Testis (tissue), 3 donors: ENCODE measurements around the gene SEC61A2. TPM values are rescaled to one million over a fixed set of nuclear protein-coding genes. Genes with fewer than 3 reads are reported as not detected.

Experiments
- DNase-seq: peaks from one replicate; pipeline ENCODE4 v3.0.0-alpha.2; 2019
- H3K27ac ChIP-seq, 2 donors: fragments of 200-600 bp; sonication (generic); one replicate each; pipeline ENCODE4 v1.5.1; 2019
- H3K27me3 ChIP-seq: fragments of 200-600 bp; sonication (generic); one replicate; pipeline ENCODE4 v1.5.1; 2019
- H3K36me3 ChIP-seq: fragments of 200-600 bp; sonication (generic); one replicate; pipeline ENCODE4 v1.5.1; 2017; ENCODE audit warnings: low read depth; ENCODE audit errors: missing control alignments
- H3K4me1 ChIP-seq: fragments of 200-600 bp; sonication (generic); one replicate; pipeline ENCODE4 v1.5.1; 2019
- H3K4me3 ChIP-seq, 2 donors: fragments of 200-600 bp; sonication (generic); one replicate each; pipeline ENCODE4 v1.5.1; 2017 to 2019
- H3K9me3 ChIP-seq: fragments of 200-600 bp; sonication (generic); one replicate; pipeline ENCODE4 v1.5.1; 2017
- CTCF ChIP-seq, 3 experiments: fragments of 450-650 bp in 2 of 3; fragments of 200-600 bp in 1 of 3; sonication (generic) in 1 of 3; IDR thresholded peaks; one replicate each; pipeline ENCODE4 v1.5.1; 2016 to 2019; ENCODE audit warnings: antibody characterized with exemption in 3 of 3, mild to moderate bottlenecking in 2 of 3, moderate library complexity in 1 of 3
- POLR2A ChIP-seq: fragments of 450-650 bp; IDR thresholded peaks from one replicate; pipeline ENCODE4 v1.6.1; 2017; ENCODE audit warnings: antibody characterized with exemption, mild to moderate bottlenecking, moderate library complexity
- WGBS, 2 donors: methylation state at CpG; one replicate each; pipeline ENCODE4 v1.1.5; 2018; 5-methylcytosine and 5-hydroxymethylcytosine counted together
- intact Hi-C: fragments of 100-400 bp; cut with DNase I; formaldehyde crosslinking; loops from one replicate; pipeline ENCODE4 v1.15.1; 2023; ENCODE audit warnings: low total_unique reads
- polyA plus RNA-seq: library from polyadenylated mRNA; stranded (reverse); fragments of 350-450 nt; fragmentation: Illumina TruSeq; extraction: RNeasy Lipid Tissue Mini Kit (QIAGEN cat#74804); gene quantifications from one replicate; pipeline ENCODE4 v1.2.3, GENCODE V29; 2014; ENCODE audit warnings: low read depth, low replicate concordance; ENCODE audit not compliant: insufficient read depth
- total RNA-seq, 2 donors: library from RNA; depleted of rRNA; stranded (reverse); fragments of >200 nt; gene quantifications; one replicate each; pipeline ENCODE4 v1.2.3, GENCODE V29; 2016

SEC61A2 gene
- total and polyA plus RNA-seq, 3 donors from 2014 or later: 28.6 to 57.5 (median 46.4) TPM

- Histone ChIP-seq H3K27me3 (no peaks in the 10 kb centered on the region), H3K9me3 (no peaks in the 10 kb centered on the region), H3K27ac (no peak overlapping the region), H3K36me3 (no peaks in the 10 kb centered on the region), H3K4me1 (no peaks in the 10 kb centered on the region), H3K4me3 (no peak overlapping the region)
- WGBS, 2 donors: 93 to 94% methylated on average over 9 of the region's 9 CpGs
- DNase-seq: no peak
- TF ChIP-seq CTCF (IDR thresholded peaks at IDR 0.05) (no peak), POLR2A (no peak)
- intact Hi-C loops: no loop called here
Measured at GRCh38 chr10:12177642-12178041, 48.2 kb downstream of the SEC61A2 start.

- Histone ChIP-seq H3K4me3 (no peak overlapping the region), H3K4me1 (no peaks in the 10 kb centered on the region), H3K27ac (no peak overlapping the region), H3K9me3 (no peaks in the 10 kb centered on the region), H3K36me3 (no peaks in the 10 kb centered on the region), H3K27me3 (no peaks in the 10 kb centered on the region)
- intact Hi-C loops: no loop called here
- TF ChIP-seq CTCF (IDR thresholded peaks at IDR 0.05): no peak
- no peak for TF ChIP-seq POLR2A
- WGBS, 2 donors: 86 to 87% methylated on average over 4 of the region's 4 CpGs
- DNase-seq: no peak
Measured at GRCh38 chr10:12179606-12180170, 50.2 kb downstream of the SEC61A2 start.

GRCh38 chr10:12180221-12180974 is 50.9 kb downstream of the SEC61A2 start:
- TF ChIP-seq CTCF (IDR thresholded peaks at IDR 0.05) (no peak), POLR2A (no peak)
- H3K4me1 ChIP-seq: no peaks in the 10 kb centered on the region
- H3K36me3 ChIP-seq: no peaks in the 10 kb centered on the region
- DNase-seq: no peak
- H3K4me3 ChIP-seq: no peak overlapping the region
- H3K27ac ChIP-seq: no peak overlapping the region
- no peaks in the 10 kb centered on the region for H3K9me3 ChIP-seq
- intact Hi-C loops: no loop called here
- H3K27me3 ChIP-seq: no peaks in the 10 kb centered on the region
- 71 to 75% methylated on average over 9 of the region's 9 CpGs for WGBS, 2 donors

- no peak for TF ChIP-seq POLR2A
- DNase-seq: no peak
- H3K27ac ChIP-seq: no peak overlapping the region
- H3K9me3 ChIP-seq: no peaks in the 10 kb centered on the region
- 88 to 91% methylated on average over 13 of the region's 13 CpGs for WGBS, 2 donors
- H3K4me1 ChIP-seq: no peaks in the 10 kb centered on the region
- H3K36me3 ChIP-seq: no peaks in the 10 kb centered on the region
- no peaks in the 10 kb centered on the region for H3K27me3 ChIP-seq
- intact Hi-C loops: no loop called here
- H3K4me3 ChIP-seq: no peak overlapping the region
Measured at GRCh38 chr10:12181065-12181775, 51.7 kb downstream of the SEC61A2 start.

GRCh38 chr10:12184165-12184564 is 54.7 kb downstream of the SEC61A2 start:
- TF ChIP-seq POLR2A (no peak), CTCF (IDR thresholded peaks at IDR 0.05) (no peak)
- WGBS, 2 donors: 93 to 99% methylated on average over 7 of the region's 7 CpGs
- H3K36me3 ChIP-seq: no peaks in the 10 kb centered on the region
- no peak for DNase-seq
- intact Hi-C loops: no loop called here
- no peaks in the 10 kb centered on the region for H3K4me1 ChIP-seq
- H3K27me3 ChIP-seq: no peaks in the 10 kb centered on the region
- no peak overlapping the region for H3K27ac ChIP-seq
- H3K9me3 ChIP-seq: no peaks in the 10 kb centered on the region
- no peak overlapping the region for H3K4me3 ChIP-seq
